ENCODE measurements around the gene AQP3. TPM values are rescaled to one million over a fixed set of nuclear protein-coding genes. Genes with fewer than 3 reads are reported as not detected.
"Not testable (repeated sequence)": the region's sequence is repeated elsewhere in the genome, so short reads cannot be mapped to it uniquely, and the experiment has no call there.

The AQP3 gene
- 10.6 and 12.4 TPM in 2 replicates for polyA plus RNA-seq (2011; rRNA removed)
- polyA minus RNA-seq (2011; rRNA and poly(A)+ RNA removed): 9.3 and 17.9 TPM in 2 replicates

DNA sequence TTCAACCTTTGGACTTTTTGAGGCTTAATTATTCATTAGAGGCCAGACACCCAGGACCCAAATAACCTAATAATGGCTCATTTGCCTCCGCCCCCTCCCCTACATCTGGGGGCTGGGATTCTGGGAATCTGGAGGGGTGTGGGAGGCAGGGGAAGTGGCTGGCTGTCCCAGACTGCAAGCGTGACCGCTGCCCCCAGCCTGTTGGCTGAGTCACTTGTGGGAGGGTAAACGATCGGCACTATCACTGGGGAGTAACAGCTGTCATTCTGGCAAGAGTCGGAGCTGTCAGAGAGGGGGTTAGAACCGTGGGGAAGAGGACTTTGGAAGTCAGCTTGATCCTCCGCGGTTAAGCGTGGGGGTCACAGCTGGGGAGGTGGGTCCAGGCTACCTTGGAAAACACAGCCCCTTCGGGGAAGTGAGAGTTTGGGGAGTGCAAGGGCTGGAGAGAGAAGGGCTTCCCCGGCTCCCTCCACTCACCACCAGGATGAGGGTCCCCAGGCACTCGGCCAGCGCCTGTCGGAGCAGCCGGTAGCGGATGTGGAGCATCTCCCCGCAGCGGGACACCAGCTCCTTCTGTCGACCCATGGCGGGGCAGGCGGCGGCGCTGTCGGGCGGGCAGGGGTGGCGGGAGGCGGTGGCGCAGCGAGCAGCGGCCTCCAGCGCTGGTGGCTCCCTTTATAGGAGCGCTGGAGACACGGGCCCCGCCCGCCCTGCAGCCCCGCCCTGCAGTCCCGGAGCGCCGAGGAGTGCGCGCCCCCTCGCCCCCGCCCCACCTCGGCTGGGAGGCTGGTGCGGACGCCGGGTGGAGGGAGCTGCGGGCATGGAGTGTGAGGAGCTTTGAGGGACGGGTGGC, at the start of gene AQP3:
AQP3 (minus strand) TSS at position 648 of the 853 bp plus-strand sequence; CDS start at position 585, 63 bp downstream.
- no peaks in the 10 kb centered on the region for H3K9me3 ChIP-seq (ENCODE audit: control insufficient read depth, insufficient read depth, low read length)
- peak within 1 kb of the TSS; percentile 55 for H3K4me3 ChIP-seq (ENCODE audit: low read depth, low read length)
- ChIA-PET POLR2A (interaction anchor here (0.6 kb wide), 1 partner anchor 144 kb away, joined by 3 read pairs; no protein-coding TSS in a partner anchor), CTCF (interaction anchor here (0.6 to 2.4 kb wide), 19 partner anchors 9 to 161 kb away, joined by 3 to 16 read pairs (median 3); no protein-coding TSS in a partner anchor)
- no peaks in the 10 kb centered on the region for H3K27me3 ChIP-seq (ENCODE audit: control insufficient read depth, insufficient read depth, low read length)
- peak; percentile 10 for DNase-seq (ENCODE audit: low read depth, low spot score)
- 0 out of 2 replicates have a peak, but pooled peaks have one; percentile 25 for TF ChIP-seq CTCF (IDR thresholded peaks at IDR 0.05; ENCODE audit: low read depth, low read length)
- no peak within 1 kb of the TSS for H3K27ac ChIP-seq (ENCODE audit: low read depth, low read length)

DNA sequence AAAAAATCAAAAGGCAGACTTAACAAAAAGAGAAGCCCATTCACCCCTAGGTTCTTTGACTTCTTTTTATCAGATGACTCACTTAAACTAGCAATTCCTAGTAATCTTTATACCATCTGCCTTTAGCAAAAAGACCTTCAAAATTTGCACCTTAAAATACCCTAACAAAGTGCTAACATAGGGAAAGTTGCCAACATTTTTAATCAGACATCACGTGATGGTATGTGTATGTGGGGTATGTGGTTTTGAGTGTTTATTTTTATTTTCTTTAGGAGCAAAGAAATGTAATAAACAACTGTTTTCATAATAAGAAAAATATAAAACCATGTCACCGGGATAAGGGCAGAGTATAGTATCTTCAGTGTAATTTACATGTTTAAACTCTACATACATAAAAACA, 46.4 kb upstream of the AQP3 start:
- POLR2A ChIA-PET; CTCF ChIA-PET; DNase-seq (ENCODE audit: low read depth, low spot score): not testable (repeated sequence)

DNA sequence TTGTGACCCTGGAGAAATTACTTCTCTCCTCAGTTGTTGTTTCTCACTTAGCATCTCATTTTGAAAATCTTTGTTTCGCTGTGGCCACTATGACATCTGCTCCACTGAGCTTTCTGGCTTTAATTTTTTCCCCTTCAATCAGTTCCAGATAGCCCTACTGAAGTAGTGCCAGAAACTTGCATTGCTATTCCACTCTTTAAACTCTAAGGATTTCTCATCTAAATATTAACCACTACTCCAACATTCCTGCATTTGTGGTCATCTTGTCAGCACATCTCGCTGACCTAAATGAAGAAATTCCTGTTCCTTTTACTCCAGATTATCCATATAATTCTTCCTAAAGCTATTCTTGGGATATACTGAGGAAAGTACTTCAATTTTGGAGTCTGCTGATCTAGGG, 41.7 kb upstream of the AQP3 start:
- no peak for TF ChIP-seq CTCF (IDR thresholded peaks at IDR 0.05; ENCODE audit: low read depth, low read length)
- Histone ChIP-seq H3K4me3 (ENCODE audit: low read depth, low read length) (no peak overlapping the region), H3K9me3 (ENCODE audit: control insufficient read depth, insufficient read depth, low read length) (no peaks in the 10 kb centered on the region), H3K27ac (ENCODE audit: low read depth, low read length) (no peak overlapping the region), H3K27me3 (ENCODE audit: control insufficient read depth, insufficient read depth, low read length) (no peaks in the 10 kb centered on the region)
- ChIA-PET POLR2A (interaction anchor here (0.5 to 0.9 kb wide), 3 partner anchors 12 to 18 kb away, joined by 3 to 5 read pairs (median 4); partner anchors contain the start of gene NOL6), CTCF (interaction anchor here (0.6 to 1.2 kb wide), 2 partner anchors 15 to 22 kb away, joined by 3 to 5 read pairs; partner anchors contain the start of gene NOL6)
- no peak for DNase-seq (ENCODE audit: low read depth, low spot score)

More for the DNA sequence above, 46.4 kb upstream of the AQP3 start:
- not testable (repeated sequence) for H3K4me3 ChIP-seq (ENCODE audit: low read depth, low read length); H3K27me3 ChIP-seq (ENCODE audit: control insufficient read depth, insufficient read depth, low read length); H3K27ac ChIP-seq (ENCODE audit: low read depth, low read length); H3K9me3 ChIP-seq (ENCODE audit: control insufficient read depth, insufficient read depth, low read length)

DNA sequence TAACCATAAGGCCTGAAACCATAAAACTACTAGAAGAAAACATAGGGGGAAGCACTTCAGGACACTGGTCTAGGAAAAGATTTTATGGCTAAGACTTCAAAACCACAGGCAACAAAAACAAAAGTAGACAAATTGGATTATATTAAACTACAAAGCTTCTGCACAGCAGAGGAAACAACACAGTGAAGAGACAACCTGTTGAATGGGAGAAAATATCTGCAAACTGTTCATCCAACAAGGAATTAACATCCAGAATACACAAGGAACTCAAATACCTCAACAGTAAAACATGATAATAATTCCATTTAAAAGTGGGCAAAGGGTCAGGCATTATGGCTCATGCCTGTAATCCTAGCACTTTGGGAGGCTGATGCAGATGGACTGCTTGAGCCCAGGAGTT, 37.9 kb upstream of the AQP3 start:
- DNase-seq (ENCODE audit: low read depth, low spot score); CTCF ChIA-PET; H3K9me3 ChIP-seq (ENCODE audit: control insufficient read depth, insufficient read depth, low read length); H3K4me3 ChIP-seq (ENCODE audit: low read depth, low read length); H3K27ac ChIP-seq (ENCODE audit: low read depth, low read length); H3K27me3 ChIP-seq (ENCODE audit: control insufficient read depth, insufficient read depth, low read length); POLR2A ChIA-PET: not testable (repeated sequence)

GRCh38 chr9:33480976-33481375, 33.6 kb upstream of the AQP3 start:
- Histone ChIP-seq H3K27me3 (ENCODE audit: control insufficient read depth, insufficient read depth, low read length) (no peaks in the 10 kb centered on the region), H3K27ac (ENCODE audit: low read depth, low read length) (no peak overlapping the region), H3K4me3 (ENCODE audit: low read depth, low read length) (no peak overlapping the region), H3K9me3 (ENCODE audit: control insufficient read depth, insufficient read depth, low read length) (no peaks in the 10 kb centered on the region)
- no peak for TF ChIP-seq CTCF (IDR thresholded peaks at IDR 0.05; ENCODE audit: low read depth, low read length)
- ChIA-PET POLR2A (no interaction called here), CTCF (no interaction called here)
- no peak for DNase-seq (ENCODE audit: low read depth, low spot score)

DNA sequence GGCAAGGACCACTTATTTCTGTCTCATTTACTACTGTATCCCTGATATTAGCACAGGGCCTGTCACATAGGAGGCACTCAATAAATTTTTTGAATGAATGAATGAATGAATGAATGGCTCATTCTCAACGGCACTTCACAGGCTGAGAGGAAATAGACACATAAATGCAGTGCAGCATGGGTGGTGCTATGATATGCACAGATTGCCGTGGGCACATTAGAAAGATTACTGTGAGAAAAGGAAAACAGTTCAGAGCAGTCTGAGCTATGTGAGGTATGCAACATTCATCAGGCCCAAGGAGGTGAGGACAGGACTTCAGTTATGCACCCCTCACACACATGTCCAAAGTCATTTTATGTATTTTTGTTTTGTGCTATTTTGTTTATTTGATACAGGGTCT, 32.7 kb upstream of the AQP3 start:
- no peak overlapping the region for H3K4me3 ChIP-seq (ENCODE audit: low read depth, low read length)
- ChIA-PET CTCF (interaction anchor here (0.8 to 1.6 kb wide), 2 partner anchors 13 to 29 kb away, joined by 3 to 7 read pairs; no protein-coding TSS in a partner anchor), POLR2A (no interaction called here)
- DNase-seq (ENCODE audit: low read depth, low spot score): no peak
- H3K27ac ChIP-seq (ENCODE audit: low read depth, low read length): no peak overlapping the region
- no peaks in the 10 kb centered on the region for H3K27me3 ChIP-seq (ENCODE audit: control insufficient read depth, insufficient read depth, low read length)
- no peak for TF ChIP-seq CTCF (IDR thresholded peaks at IDR 0.05; ENCODE audit: low read depth, low read length)
- H3K9me3 ChIP-seq (ENCODE audit: control insufficient read depth, insufficient read depth, low read length): no peaks in the 10 kb centered on the region
